B cell (primary cell): ENCODE measurements around the gene EXOC4. TPM values are rescaled to one million over a fixed set of nuclear protein-coding genes. Genes with fewer than 3 reads are reported as not detected.

ENCODE experiments used
- ATAC-seq: fragments of 200-7000 bp; cut with Tn5 transposase; one replicate; pipeline ENCODE4 v1.10.0; 2021; ENCODE audit warnings: low read depth, mild to moderate bottlenecking, moderate number of reproducible peaks, moderate library complexity
- CTCF ChIA-PET: fragments of 350-600 bp; sonication (Branson Sonifier 250); formaldehyde crosslinking; loops from one replicate; lab custom pipeline; 2021; ENCODE audit warnings: antibody characterized with exemption, inconsistent platforms; lab: Charles Lee
- POLR2A ChIA-PET: fragments of 350-600 bp; sonication (Branson Sonifier 250); formaldehyde crosslinking; loops from one replicate; lab custom pipeline; 2021; ENCODE audit warnings: antibody characterized with exemption; lab: Charles Lee
- DNase-seq: peaks from one replicate; pipeline ENCODE4 v3.0.0; 2013
- H2AFZ ChIP-seq: 2 replicates; pipeline ENCODE4 v1.6.1; 2012; ENCODE audit warnings: mild to moderate bottlenecking, low read depth, low read length; ENCODE audit not compliant: insufficient read depth, poor library complexity, severe bottlenecking
- H3K27ac ChIP-seq, 2 donors: 1 replicate in 1 of 2; 2 replicates in 1 of 2; pipeline ENCODE4 v1.5.1; 2012 to 2013; ENCODE audit warnings: low read length in 2 of 2, mild to moderate bottlenecking in 2 of 2, moderate library complexity in 1 of 2
- H3K27me3 ChIP-seq, 4 experiments: fragments of 200-600 bp in 1 of 4; sonication (generic) in 1 of 4; replicated peaks in 1 of 4; 1 replicate in 2 of 4; 2 replicates in 2 of 4; pipeline versions ENCODE4 v1.6.1 to v1.7.0; 2013 to 2016; ENCODE audit warnings: low read length in 3 of 4, mild to moderate bottlenecking in 2 of 4, mixed read lengths in 1 of 4, moderate library complexity in 1 of 4; ENCODE audit not compliant: insufficient read depth in 4 of 4, control insufficient read depth in 3 of 4; ENCODE audit errors: control extremely low read depth in 1 of 4
- H3K36me3 ChIP-seq, 2 experiments: replicated peaks in 1 of 2; 1 replicate in 1 of 2; 2 replicates in 1 of 2; pipeline versions ENCODE4 v1.6.1 to v1.7.1; 2013; ENCODE audit warnings: low read length in 1 of 2; ENCODE audit not compliant: insufficient read depth in 2 of 2, control insufficient read depth in 1 of 2; ENCODE audit errors: control extremely low read depth in 1 of 2, extremely low read depth in 1 of 2
- H3K4me1 ChIP-seq, 2 donors: fragments of 200-600 bp in 1 of 2; sonication (generic) in 1 of 2; 1 replicate in 1 of 2; 2 replicates in 1 of 2; pipeline versions ENCODE4 v1.5.1 to v1.6.1; 2013 to 2017; ENCODE audit warnings: low read length in 2 of 2; ENCODE audit not compliant: control insufficient read depth in 2 of 2, insufficient read depth in 2 of 2
- H3K4me2 ChIP-seq: replicated peaks from 2 replicates; pipeline ENCODE3; 2012; ENCODE audit warnings: mild to moderate bottlenecking, low read depth, low read length; ENCODE audit not compliant: poor library complexity, severe bottlenecking
- H3K4me3 ChIP-seq, 5 experiments: fragments of 200-600 bp in 1 of 5; sonication (generic) in 1 of 5; 1 replicate in 3 of 5; 2 replicates in 2 of 5; pipeline versions ENCODE4 v1.5.1 to v1.7.0; 2011 to 2016; ENCODE audit warnings: low read length in 4 of 5, mild to moderate bottlenecking in 4 of 5, low read depth in 2 of 5, control low read depth in 1 of 5, moderate library complexity in 1 of 5; ENCODE audit not compliant: insufficient read depth in 1 of 5; ENCODE audit errors: control extremely low read depth in 1 of 5, extremely low read depth in 1 of 5
- H3K79me2 ChIP-seq: fragments of 200-600 bp; sonication (generic); one replicate; pipeline ENCODE4 v1.6.0; 2016; ENCODE audit warnings: low read length; ENCODE audit not compliant: control insufficient read depth, insufficient read depth
- H3K9ac ChIP-seq: fragments of 200-600 bp; sonication (generic); 2 replicates; pipeline ENCODE4 v1.6.1; 2017; ENCODE audit warnings: mild to moderate bottlenecking, low read length, moderate library complexity
- H3K9me3 ChIP-seq, 3 donors: one replicate each; pipeline versions ENCODE4 v1.6.1 to v1.7.1; 2013; ENCODE audit warnings: low read length in 2 of 3; ENCODE audit not compliant: control insufficient read depth in 2 of 3, insufficient read depth in 1 of 3; ENCODE audit errors: control extremely low read depth in 1 of 3
- H4K20me1 ChIP-seq: 2 replicates; pipeline ENCODE4 v1.6.0; 2012; ENCODE audit warnings: mild to moderate bottlenecking, low read length; ENCODE audit not compliant: insufficient read depth, control insufficient read depth, poor library complexity, severe bottlenecking
- H3K27ac Mint-ChIP-seq: one replicate; pipeline ENCODE4 v1.8.0; 2021; ENCODE audit warnings: mixed read lengths
- H3K27me3 Mint-ChIP-seq: one replicate; pipeline ENCODE4 v1.8.0; 2021; ENCODE audit warnings: mixed read lengths
- H3K4me1 Mint-ChIP-seq: one replicate; pipeline ENCODE4 v1.8.0; 2021; ENCODE audit warnings: mixed read lengths
- H3K4me3 Mint-ChIP-seq: one replicate; pipeline ENCODE4 v1.8.0; 2021; ENCODE audit warnings: mixed read lengths
- H3K9me3 Mint-ChIP-seq: one replicate; pipeline ENCODE4 v1.8.0; 2022; ENCODE audit warnings: mixed read lengths; ENCODE audit not compliant: insufficient read depth
- EZH2 ChIP-seq: IDR thresholded peaks from 2 replicates; pipeline ENCODE4 v1.6.1; 2012; ENCODE audit warnings: borderline replicate concordance, low read depth, mild to moderate bottlenecking, moderate library complexity, low read length; ENCODE audit not compliant: insufficient read depth, poor library complexity, severe bottlenecking
- WGBS: methylation state at CpG from one replicate; pipeline ENCODE4 v1.1.5; 2013; ENCODE audit warnings: missing lambda C conversion rate; ENCODE audit not compliant: insufficient coverage; 5-methylcytosine and 5-hydroxymethylcytosine counted together
- intact Hi-C: fragments of 100-400 bp; cut with micrococcal nuclease; formaldehyde crosslinking; loops from one replicate; pipeline ENCODE4 v1.10.0; 2022
- polyA plus RNA-seq: library from polyadenylated mRNA; depleted of rRNA; stranded (reverse); fragments of >200 nt; gene quantifications from 2 replicates; pipeline ENCODE4 v1.2.3, GENCODE V29; 2012
- total RNA-seq, 2 donors: library from RNA; stranded (reverse); fragments of 120-200 nt in 1 of 2; gene quantifications; 1 replicate in 1 of 2; 2 replicates in 1 of 2; pipeline versions ENCODE4 v1.2.3 to v1.2.4, GENCODE V29; 2013 to 2022
- TF ChIP-seq, protein P1 (sequence below): fragments of 200-600 bp; IDR thresholded peaks from one replicate; pipeline ENCODE4 v1.8.0; 2022; ENCODE audit warnings: antibody characterized with exemption, mild to moderate bottlenecking

EXOC4 gene
- total and polyA plus RNA-seq, 2 donors (not counting 1 experiment from before 2014, with no cell fraction given): 16.7 to 135 TPM

DNA sequence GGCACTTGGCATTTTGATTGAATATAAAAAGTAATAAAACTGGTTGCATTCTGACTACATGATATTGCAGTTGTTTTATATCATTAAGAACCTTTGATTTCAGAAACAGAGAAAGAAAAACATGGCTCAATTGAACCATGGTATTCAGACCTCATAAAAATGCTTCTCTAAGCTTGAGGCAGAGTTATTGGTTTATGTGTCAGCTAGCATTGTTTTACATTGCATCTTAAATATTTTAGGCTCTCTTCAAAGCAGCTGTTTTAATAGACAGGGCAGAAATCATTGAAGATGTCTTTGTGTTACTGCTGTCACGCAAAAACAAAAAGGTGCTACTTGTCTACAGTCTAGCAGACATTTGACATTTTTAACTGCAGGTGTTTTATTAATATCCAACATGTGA is 299.2 kb downstream of the EXOC4 start:
- ChIA-PET POLR2A (no interaction called here), CTCF (no interaction called here)
- Mint-ChIP-seq H3K4me1 (no peaks in the 10 kb centered on the region), H3K4me3 (no peak overlapping the region), H3K27ac (no peak overlapping the region), H3K9me3 (no peaks in the 10 kb centered on the region), H3K27me3 (no peaks in the 10 kb centered on the region)
- ATAC-seq (no peak), DNase-seq (no peak)
- no peaks in the 10 kb centered on the region for H3K27me3 ChIP-seq
- no peaks in the 10 kb centered on the region for H3K36me3 ChIP-seq
- no peak overlapping the region for H3K4me3 ChIP-seq
- no peak overlapping the region for H3K27ac ChIP-seq
- H3K79me2 ChIP-seq: no peaks in the 10 kb centered on the region
- H2AFZ ChIP-seq: no peak overlapping the region
- WGBS: no CpG with 5 or more reads among the region's 1 CpG
- H3K4me2 ChIP-seq: no peak overlapping the region
- no peaks in the 10 kb centered on the region for H4K20me1 ChIP-seq
- H3K9ac ChIP-seq: no peak overlapping the region
- H3K4me1 ChIP-seq: no peaks in the 10 kb centered on the region
- no peaks in the 10 kb centered on the region for H3K9me3 ChIP-seq
- intact Hi-C loops: no loop called here
- TF ChIP-seq, protein P1, sequence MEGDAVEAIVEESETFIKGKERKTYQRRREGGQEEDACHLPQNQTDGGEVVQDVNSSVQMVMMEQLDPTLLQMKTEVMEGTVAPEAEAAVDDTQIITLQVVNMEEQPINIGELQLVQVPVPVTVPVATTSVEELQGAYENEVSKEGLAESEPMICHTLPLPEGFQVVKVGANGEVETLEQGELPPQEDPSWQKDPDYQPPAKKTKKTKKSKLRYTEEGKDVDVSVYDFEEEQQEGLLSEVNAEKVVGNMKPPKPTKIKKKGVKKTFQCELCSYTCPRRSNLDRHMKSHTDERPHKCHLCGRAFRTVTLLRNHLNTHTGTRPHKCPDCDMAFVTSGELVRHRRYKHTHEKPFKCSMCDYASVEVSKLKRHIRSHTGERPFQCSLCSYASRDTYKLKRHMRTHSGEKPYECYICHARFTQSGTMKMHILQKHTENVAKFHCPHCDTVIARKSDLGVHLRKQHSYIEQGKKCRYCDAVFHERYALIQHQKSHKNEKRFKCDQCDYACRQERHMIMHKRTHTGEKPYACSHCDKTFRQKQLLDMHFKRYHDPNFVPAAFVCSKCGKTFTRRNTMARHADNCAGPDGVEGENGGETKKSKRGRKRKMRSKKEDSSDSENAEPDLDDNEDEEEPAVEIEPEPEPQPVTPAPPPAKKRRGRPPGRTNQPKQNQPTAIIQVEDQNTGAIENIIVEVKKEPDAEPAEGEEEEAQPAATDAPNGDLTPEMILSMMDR: no peak
- TF ChIP-seq EZH2: no peak

- CTCF ChIA-PET: no interaction called here
- Mint-ChIP-seq H3K27me3 (no peaks in the 10 kb centered on the region), H3K27ac (no peak overlapping the region), H3K4me3 (no peak overlapping the region), H3K4me1 (no peaks in the 10 kb centered on the region), H3K9me3 (no peaks in the 10 kb centered on the region)
- intact Hi-C loops: no loop called here
- Histone ChIP-seq H3K27me3 (no peaks in the 10 kb centered on the region), H3K9ac (no peak overlapping the region), H3K27ac (no peak overlapping the region), H3K4me2 (no peak overlapping the region), H4K20me1 (no peaks in the 10 kb centered on the region), H3K4me3 (no peak overlapping the region), H3K4me1 (no peaks in the 10 kb centered on the region), H2AFZ (no peak overlapping the region), H3K36me3 (no peaks in the 10 kb centered on the region), H3K9me3 (no peaks in the 10 kb centered on the region), H3K79me2 (no peaks in the 10 kb centered on the region)
- no peak for TF ChIP-seq EZH2
- TF ChIP-seq, protein P1: no peak
- ATAC-seq (no peak), DNase-seq (no peak)
- no CpG with 5 or more reads among the region's 2 CpGs for WGBS
- POLR2A ChIA-PET: no interaction called here
These were observed 301.5 kb downstream of the EXOC4 start for GRCh38 chr7:133554330-133554729.
